Measurements from ENCODE around the gene HMG20B. TPM values are rescaled to one million over a fixed set of nuclear protein-coding genes. Genes with fewer than 3 reads are reported as not detected.
"Not testable (repeated sequence)": the region's sequence is repeated elsewhere in the genome, so short reads cannot be mapped to it uniquely, and the experiment has no call there.

The HMG20B gene
- total RNA-seq: 10 to 100 TPM; 43.0 to 44.9 TPM

GRCh38 chr19:3572855-3573161, at the start of gene HMG20B:
Gene HMG20B, plus strand, starts transcription at chr19:3572944. Its CDS starts 366 bp downstream, at chr19:3573310.
- ChIA-PET POLR2A (no interaction called here), CTCF (interaction anchor here (1.2 to 1.4 kb wide), 2 partner anchors 11 to 15 kb away, joined by 3 read pairs; no protein-coding TSS in a partner anchor)

DNA sequence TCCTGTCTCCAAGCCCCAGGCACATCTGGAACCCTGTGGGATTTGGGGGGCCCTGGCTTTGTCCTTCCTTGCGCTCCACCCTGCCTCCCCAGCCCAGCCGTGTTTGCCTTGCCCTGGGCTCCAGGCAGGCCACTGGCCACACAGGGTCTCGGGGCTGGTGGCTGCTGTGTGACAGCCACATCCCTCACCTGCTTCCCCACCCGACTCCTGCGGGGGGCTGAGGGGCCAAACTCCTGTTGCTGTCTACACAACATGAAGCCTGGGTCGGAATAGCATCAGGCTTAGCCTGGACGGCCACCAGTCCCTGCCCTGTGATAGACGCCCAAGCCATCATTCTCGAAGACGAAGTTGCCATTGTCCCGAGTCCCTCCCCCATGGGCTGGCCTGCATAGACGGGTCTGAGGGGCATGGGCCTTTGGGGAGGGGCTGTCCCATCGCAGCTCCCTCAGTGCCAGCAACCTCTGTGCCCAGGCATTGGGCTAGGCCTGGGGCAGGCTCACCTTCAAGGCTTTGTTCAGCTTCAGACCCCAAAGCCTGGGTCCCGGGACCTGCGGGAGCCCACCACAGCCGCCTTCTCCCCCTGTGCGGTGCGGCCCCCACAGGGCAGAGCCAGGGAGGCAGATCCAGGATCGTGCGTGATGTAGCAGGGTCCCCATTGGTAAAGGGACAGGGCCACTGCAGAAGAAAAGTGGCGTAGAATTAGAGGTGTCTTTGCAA, 49.2 kb upstream of the HMG20B start:
- ChIA-PET POLR2A (no interaction called here), CTCF (no interaction called here)

DNA sequence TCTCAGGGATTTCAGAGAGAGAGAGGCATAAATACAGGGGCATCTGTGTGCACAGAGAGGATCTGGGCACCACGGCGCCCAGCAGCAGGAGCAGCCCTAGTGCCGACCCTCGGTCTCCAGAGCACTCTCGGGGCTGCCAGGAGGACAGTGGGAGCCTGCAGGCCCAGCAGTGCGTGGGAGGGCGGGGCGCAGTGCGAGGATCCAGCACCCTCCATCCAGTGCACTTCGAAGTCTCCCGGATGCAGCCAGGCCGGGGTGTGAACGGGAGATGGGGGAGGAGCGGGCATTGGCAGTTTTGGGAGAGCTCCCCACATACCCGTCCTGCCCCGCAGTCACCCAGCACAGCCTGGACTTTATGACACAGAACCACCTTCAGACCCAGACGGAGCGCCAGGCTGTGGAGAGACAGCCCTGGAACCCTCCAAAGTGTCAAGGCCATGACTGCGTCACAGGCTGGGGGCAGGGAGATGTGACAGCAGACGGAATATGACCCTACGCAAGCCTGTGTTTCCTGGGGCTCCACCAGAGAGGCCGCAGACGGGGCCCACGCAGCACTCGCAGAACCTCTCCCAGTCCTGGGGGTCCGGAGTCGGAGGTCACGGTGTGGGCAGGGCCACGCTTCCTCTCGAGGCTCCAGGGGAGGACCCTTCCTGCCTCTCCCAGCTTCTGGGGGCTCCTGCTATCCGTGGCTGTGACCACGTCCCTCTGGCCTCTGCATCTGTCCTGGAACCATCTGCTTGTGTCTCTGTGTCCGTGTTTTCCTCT, 48.5 kb upstream of the HMG20B start:
- ChIA-PET CTCF (no interaction called here), POLR2A (no interaction called here)

DNA sequence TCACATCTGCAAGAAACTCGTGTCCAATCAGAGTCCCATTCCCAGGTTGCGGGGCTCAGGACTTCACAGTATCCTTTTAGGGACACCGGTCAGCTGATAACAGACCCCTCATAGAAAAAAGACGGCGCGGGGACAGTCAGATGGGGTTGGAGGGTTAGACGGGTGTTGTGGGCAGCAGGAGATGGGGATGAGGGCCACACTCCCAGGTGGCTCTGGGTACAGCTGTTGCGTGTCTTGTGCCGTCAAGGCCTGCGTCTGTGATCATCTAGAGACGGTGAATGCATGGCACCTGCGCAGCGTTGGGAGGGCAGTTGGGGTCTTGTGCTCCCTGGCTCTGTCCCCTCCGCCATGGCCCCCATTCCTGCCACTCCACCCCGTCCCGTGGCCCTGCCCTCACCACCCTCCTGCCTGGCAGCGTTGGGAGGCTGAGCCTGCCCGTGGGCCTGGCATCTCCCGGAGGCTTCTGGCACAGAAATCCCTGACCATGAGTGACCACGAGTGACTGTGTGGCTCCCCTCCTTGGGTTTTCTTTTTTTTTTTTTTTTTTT, 47.8 kb upstream of the HMG20B start:
- ChIA-PET CTCF (no interaction called here), POLR2A (no interaction called here)

DNA sequence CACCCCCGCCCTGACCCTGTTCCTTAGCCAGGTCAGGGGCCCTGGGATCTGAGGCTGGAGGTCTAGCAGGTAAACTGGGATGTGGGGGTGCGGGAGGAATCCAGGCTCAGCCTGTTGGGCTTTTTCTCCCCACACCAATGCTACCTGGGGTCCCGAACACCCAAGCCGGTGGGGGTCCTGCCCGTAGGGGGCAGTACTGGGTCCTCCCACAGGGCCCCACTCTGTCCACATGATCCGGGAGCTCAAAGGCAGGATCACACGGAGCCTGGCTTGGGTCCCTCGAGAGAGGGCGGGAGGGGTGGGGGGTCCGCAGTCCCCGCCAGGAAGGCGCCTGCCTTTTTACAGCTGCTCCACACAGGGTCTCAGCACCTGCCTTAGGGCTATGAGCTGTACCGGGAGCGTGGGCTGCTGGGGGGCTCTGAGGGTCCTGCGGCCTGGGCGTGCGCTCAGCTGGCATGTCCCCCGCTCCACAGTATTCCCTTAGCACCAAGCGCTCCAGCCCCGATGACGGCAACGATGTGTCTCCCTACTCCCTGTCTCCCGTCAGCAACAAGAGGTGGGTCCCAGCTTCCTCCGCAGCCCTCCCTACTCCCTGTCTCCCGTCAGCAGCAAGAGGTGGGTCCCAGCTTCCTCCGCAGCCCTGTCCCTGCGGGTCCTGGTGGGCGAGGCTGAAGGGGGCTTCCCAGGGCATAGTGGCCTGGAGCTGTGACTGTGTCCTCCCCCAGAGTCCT, 46.1 kb upstream of the HMG20B start:
- POLR2A ChIA-PET: interaction anchor here (0.7 kb wide), 1 partner anchor 18 kb away, joined by 4 read pairs; no protein-coding TSS in a partner anchor
- CTCF ChIA-PET: no interaction called here

DNA sequence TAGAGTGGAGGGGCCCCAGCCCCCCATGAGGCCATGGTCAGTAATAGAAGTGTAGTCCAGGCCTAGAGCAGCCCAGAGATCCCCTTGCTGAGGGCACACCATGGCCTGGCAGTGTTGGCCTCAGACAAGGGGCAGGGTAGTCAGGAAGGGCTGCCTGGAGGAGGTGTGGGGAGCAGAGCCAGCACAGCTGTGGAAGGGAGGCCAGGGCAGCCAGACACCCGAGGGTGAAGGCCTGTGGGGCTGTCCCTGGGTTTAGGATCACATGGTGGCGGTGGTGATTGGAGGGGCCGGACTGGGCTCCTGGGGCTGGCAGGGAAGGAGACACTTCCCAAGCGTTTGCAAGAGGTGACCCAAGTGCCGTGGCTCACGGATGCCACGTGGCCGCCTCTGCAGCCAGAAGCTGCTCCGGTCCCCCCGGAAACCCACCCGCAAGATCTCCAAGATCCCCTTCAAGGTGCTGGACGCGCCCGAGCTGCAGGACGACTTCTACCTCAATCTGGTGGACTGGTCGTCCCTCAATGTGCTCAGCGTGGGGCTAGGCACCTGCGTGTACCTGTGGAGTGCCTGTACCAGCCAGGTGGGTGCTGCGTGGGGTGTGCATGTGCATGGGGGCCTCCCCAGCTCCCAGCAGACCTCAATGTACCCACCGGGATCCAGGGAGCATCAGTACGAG, 45.4 kb upstream of the HMG20B start:
- ChIA-PET POLR2A (no interaction called here), CTCF (no interaction called here)

GRCh38 chr19:3528080-3528479, 44.7 kb upstream of the HMG20B start:
- POLR2A ChIA-PET: no interaction called here
- CTCF ChIA-PET: no interaction called here

DNA sequence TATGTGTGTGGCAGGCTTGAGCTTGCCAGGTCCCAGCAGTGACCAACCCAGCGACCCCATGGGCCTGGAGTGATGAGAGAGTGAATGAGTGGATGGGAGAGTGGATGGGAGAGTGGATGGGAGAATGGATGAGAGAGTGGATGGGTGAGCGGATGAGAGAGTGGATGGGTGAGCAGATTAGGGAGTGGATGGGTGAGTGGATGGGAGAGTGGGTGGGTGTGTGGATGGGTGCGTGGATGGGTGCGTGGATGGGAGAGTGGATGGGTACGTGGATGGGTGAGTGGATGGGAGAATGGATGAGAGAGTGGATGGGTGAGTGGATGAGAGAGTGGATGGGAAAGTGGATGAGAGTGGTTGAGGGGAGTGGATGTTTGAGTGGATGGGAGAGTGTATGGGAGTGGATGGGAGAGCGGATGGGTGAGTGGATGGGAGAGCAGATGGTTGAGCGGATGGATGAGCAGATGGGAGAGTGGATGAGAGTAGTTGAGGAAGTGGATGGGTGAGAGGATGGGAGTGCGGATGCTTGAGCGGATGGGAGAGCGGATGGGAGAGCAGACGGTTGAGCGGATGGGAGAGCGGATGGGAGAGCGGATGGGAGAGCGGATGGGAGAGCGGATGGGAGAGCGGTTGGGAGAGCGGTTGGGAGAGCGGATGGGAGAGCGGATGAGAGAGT, 44.1 kb upstream of the HMG20B start:
- ChIA-PET POLR2A (no interaction called here), CTCF (no interaction called here)

DNA sequence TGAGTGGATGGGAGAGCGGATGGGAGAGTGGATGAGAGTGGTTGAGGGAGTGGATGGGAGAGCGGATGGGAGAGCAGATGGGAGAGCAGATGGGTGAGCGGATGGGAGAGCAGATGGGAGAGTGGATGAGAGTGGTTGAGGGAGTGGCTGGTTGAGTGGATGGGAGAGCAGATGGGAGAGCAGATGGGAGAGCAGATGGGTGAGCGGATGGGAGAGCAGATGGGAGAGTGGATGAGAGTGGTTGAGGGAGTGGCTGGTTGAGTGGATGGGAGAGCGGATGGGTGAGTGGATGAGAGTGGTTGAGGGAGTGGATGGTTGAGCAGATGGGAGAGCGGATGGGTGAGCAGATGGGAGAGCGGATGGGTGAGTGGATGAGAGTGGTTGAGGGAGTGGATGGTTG, 43.4 kb upstream of the HMG20B start:
- POLR2A ChIA-PET, CTCF ChIA-PET: not testable (repeated sequence)

GRCh38 chr19:3530389-3530788, 42.4 kb upstream of the HMG20B start:
- POLR2A ChIA-PET: no interaction called here

DNA sequence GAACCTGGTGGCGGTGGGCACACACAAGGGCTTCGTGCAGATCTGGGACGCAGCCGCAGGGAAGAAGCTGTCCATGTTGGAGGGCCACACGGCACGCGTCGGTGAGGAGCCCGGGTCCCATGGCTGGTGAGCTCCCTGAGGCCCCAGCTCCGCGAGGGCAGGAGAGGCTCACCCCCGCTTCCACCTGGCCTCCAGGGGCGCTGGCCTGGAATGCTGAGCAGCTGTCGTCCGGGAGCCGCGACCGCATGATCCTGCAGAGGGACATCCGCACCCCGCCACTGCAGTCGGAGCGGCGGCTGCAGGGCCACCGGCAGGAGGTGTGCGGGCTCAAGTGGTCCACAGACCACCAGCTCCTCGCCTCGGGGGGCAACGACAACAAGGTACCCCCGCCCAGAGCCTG, 41.0 kb upstream of the HMG20B start:
- ChIA-PET POLR2A (interaction anchor here (0.6 kb wide), 1 partner anchor 255 kb away, joined by 4 read pairs; no protein-coding TSS in a partner anchor), CTCF (interaction anchor here (1.2 kb wide), 1 partner anchor 13 kb away, joined by 4 read pairs; no protein-coding TSS in a partner anchor)

More at GRCh38 chr19:3530389-3530788, 42.4 kb upstream of the HMG20B start:
- CTCF ChIA-PET: interaction anchor here (1.2 kb wide), 1 partner anchor 15 kb away, joined by 4 read pairs; no protein-coding TSS in a partner anchor

DNA sequence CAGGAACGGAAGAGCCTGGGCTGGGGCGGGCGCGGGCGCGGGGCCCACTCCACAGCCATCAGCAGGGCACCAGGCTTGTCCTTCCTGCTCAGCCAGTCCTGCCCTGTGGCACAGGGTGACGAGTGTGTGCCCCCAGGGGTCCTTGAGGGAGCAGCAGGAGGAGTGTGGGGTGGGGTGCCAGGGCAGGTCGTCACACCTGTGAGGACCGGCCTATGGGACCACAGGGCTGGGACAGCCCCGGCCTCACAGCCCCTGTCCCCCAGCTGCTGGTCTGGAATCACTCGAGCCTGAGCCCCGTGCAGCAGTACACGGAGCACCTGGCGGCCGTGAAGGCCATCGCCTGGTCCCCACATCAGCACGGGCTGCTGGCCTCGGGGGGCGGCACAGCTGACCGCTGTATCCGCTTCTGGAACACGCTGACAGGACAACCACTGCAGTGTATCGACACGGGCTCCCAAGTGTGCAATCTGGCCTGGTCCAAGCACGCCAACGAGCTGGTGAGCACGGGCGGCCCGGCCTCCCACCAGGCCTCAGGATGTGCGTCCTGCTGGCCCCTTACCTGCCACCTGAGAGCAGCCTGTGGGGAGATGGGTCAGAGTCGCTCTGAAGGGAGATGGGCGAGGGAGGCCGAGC, 40.5 kb upstream of the HMG20B start:
- ChIA-PET POLR2A (interaction anchor here (0.6 kb wide), 1 partner anchor 255 kb away, joined by 4 read pairs; no protein-coding TSS in a partner anchor), CTCF (no interaction called here)

DNA sequence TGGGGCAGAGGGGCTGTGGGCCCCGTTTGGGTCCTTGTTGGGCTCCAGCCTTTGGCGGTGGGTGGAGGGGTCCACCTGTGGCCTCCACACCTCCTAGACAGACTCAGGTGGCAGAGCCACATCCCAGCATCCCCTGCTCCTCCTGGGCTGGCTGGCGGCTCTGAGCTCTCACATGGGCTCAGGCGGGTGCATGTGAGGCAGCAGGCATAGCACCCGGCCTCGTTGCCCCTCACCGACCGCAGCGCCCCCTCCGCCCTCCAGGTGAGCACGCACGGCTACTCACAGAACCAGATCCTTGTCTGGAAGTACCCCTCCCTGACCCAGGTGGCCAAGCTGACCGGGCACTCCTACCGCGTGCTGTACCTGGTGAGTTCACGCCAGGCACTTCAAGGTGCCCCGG, 39.7 kb upstream of the HMG20B start:
- ChIA-PET POLR2A (no interaction called here), CTCF (interaction anchor here (1.0 kb wide), 1 partner anchor 14 kb away, joined by 4 read pairs; no protein-coding TSS in a partner anchor)

- CTCF ChIA-PET: interaction anchor here (1.0 kb wide), 1 partner anchor 13 kb away, joined by 4 read pairs; no protein-coding TSS in a partner anchor
- POLR2A ChIA-PET: no interaction called here
Measured at GRCh38 chr19:3533563-3534216, 39.1 kb upstream of the HMG20B start.

DNA sequence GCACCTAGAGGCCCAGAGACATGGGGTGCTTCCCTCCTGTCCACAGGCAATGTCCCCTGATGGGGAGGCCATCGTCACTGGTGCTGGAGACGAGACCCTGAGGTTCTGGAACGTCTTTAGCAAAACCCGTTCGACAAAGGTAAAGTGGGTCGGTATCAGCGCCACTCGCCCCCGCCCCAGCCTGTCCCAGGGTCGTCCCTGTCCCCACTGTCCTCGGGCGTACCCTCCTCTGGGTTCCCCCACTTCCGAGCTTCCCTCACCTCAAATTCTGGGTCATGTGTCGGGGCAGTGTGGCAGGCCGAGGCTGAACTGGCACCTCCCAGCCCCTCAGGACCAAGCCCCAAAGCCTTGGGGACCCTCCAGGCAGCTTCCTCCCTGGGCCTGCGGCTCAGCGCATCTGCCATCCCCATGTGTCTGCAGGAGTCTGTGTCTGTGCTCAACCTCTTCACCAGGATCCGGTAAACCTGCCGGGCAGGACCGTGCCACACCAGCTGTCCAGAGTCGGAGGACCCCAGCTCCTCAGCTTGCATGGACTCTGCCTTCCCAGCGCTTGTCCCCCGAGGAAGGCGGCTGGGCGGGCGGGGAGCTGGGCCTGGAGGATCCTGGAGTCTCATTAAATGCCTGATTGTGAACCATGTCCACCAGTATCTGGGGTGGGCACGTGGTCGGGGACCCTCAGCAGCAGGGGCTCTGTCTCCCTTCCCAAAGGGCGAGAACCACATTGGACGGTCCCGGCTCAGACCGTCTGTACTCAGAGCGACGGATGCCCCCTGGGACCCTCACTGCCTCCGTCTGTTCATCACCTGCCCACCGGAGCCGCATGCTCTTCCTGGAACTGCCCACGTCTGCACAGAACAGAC, 38.1 kb upstream of the HMG20B start:
- ChIA-PET POLR2A (no interaction called here), CTCF (interaction anchor here (0.5 kb wide), 1 partner anchor 441 kb away, joined by 3 read pairs; no protein-coding TSS in a partner anchor)

GRCh38 chr19:3535235-3535535, 37.6 kb upstream of the HMG20B start:
- POLR2A ChIA-PET: no interaction called here
- CTCF ChIA-PET: no interaction called here

DNA sequence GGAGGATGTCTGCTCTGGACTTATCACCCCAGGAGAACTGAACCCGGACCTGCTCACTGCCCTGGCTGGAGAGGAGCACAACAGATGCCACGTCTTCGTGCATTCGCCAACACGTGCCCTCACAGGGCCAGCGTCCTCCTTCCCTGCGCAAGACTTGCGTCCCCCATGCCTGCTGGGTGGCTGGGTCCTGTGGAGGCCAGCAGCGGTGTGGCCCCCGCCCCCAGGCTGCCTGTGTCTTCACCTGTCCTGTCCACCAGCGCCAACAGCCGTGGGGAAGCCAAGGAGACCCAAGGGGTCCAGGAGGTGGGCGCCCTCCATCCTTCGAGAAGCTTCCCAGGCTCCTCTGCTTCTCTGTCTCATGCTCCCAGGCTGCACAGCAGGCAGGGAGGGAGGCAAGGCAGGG, 37.2 kb upstream of the HMG20B start:
- POLR2A ChIA-PET: no interaction called here
- CTCF ChIA-PET: interaction anchor here (1.5 kb wide), 1 partner anchor 10 kb away, joined by 7 read pairs; no protein-coding TSS in a partner anchor

Measured in activated CD8-positive, alpha-beta memory T cell treated with anti-CD3 and anti-CD28 coated beads for 36 hours (primary cell).